Measurements from ENCODE around the gene FGF7. TPM values are rescaled to one million over a fixed set of nuclear protein-coding genes. Genes with fewer than 3 reads are reported as not detected.
"Not testable (repeated sequence)": the region's sequence is repeated elsewhere in the genome, so short reads cannot be mapped to it uniquely, and the experiment has no call there.

FGF7 gene
- total and polyA plus RNA-seq, 12 donors: 0.48 to 14.2 (median 5.2) TPM

GRCh38 chr15:49506341-49506740 lies 83.3 kb downstream of the FGF7 start:
- Histone ChIP-seq H3K9me3 (replicated peaks in 1 of 3) (no peaks in the 10 kb centered on the region), H3K36me3 (replicated peaks in 1 of 2) (no peaks in the 10 kb centered on the region), H3K4me1 (replicated peaks in 1 of 2) (no peaks in the 10 kb centered on the region), H3K27me3 (no peaks in the 10 kb centered on the region), H3K27ac (no peak overlapping the region), H3K4me3 (no peak overlapping the region)
- no peak for DNase-seq
- 64 to 71% (median 68%) methylated on average over 1 of the region's 1 CpG for WGBS, 4 donors
- intact Hi-C loops (cut with DNase I): loop anchor here in 1 of 2 donors (5.0 kb wide), 1 partner anchor 61 kb away; no protein-coding TSS in a partner anchor
- no peak for TF ChIP-seq POLR2A (IDR thresholded peaks at IDR 0.05)
- TF ChIP-seq CTCF (IDR thresholded peaks at IDR 0.05): no peak

GRCh38 chr15:49507261-49507660 lies 84.2 kb downstream of the FGF7 start:
- Histone ChIP-seq H3K27ac (no peak overlapping the region), H3K36me3 (replicated peaks in 1 of 2) (no peaks in the 10 kb centered on the region), H3K27me3 (no peaks in the 10 kb centered on the region), H3K9me3 (replicated peaks in 1 of 3) (no peaks in the 10 kb centered on the region), H3K4me3 (no peak overlapping the region), H3K4me1 (replicated peaks in 1 of 2) (no peaks in the 10 kb centered on the region)
- WGBS, 4 donors: 73 to 83% (median 78%) methylated on average over 3 of the region's 3 CpGs
- intact Hi-C loops (cut with DNase I): loop anchor here in 1 of 2 donors (5.0 kb wide), 1 partner anchor 60 kb away; no protein-coding TSS in a partner anchor
- DNase-seq: no peak
- TF ChIP-seq POLR2A (IDR thresholded peaks at IDR 0.05) (no peak), CTCF (IDR thresholded peaks at IDR 0.05) (no peak)

GRCh38 chr15:49512739-49513138 lies 89.7 kb downstream of the FGF7 start:
- H3K27ac ChIP-seq; H3K9me3 ChIP-seq (replicated peaks in 1 of 3); H3K36me3 ChIP-seq (replicated peaks in 1 of 2); H3K27me3 ChIP-seq; H3K4me1 ChIP-seq (replicated peaks in 1 of 2); DNase-seq; intact Hi-C loops (cut with DNase I); H3K4me3 ChIP-seq: not testable (repeated sequence)
- WGBS, 4 donors: 81 to 89% (median 85%) methylated on average over 4 of the region's 4 CpGs

- no peaks in the 10 kb centered on the region for H3K36me3 ChIP-seq (replicated peaks in 1 of 2)
- H3K4me1 ChIP-seq (replicated peaks in 1 of 2): no peaks in the 10 kb centered on the region
- H3K27ac ChIP-seq: no peak overlapping the region
- WGBS, 4 donors: 62 to 78% (median 73%) methylated on average over 3 of the region's 3 CpGs
- H3K27me3 ChIP-seq: no peaks in the 10 kb centered on the region
- no peaks in the 10 kb centered on the region for H3K9me3 ChIP-seq (replicated peaks in 1 of 3)
- no peak overlapping the region for H3K4me3 ChIP-seq
- intact Hi-C loops (cut with DNase I): no loop called here
- no peak for DNase-seq
- TF ChIP-seq CTCF (IDR thresholded peaks at IDR 0.05) (no peak), POLR2A (IDR thresholded peaks at IDR 0.05) (no peak)
These were observed 98.8 kb downstream of the FGF7 start for GRCh38 chr15:49521802-49522201.

- Histone ChIP-seq H3K27me3 (no peaks in the 10 kb centered on the region), H3K36me3 (replicated peaks in 1 of 2) (no peaks in the 10 kb centered on the region), H3K9me3 (replicated peaks in 1 of 3) (peaks cover 0 to 5% (median 0%) of the 10 kb centered on the region in 3 donors), H3K4me3 (no peak overlapping the region), H3K4me1 (replicated peaks in 1 of 2) (no peaks in the 10 kb centered on the region), H3K27ac (no peak overlapping the region)
- intact Hi-C loops (cut with DNase I): no loop called here
- DNase-seq: no peak
- no peak for TF ChIP-seq CTCF (IDR thresholded peaks at IDR 0.05)
- TF ChIP-seq POLR2A (IDR thresholded peaks at IDR 0.05): no peak
- WGBS, 4 donors: 59 to 67% (median 63%) methylated on average over 4 of the region's 4 CpGs
These were observed 105.2 kb downstream of the FGF7 start for GRCh38 chr15:49528289-49528688.

Measured in adrenal gland (tissue), 12 donors.